HepG2 (cell line): ENCODE data around the gene IST1. TPM values are rescaled to one million over a fixed set of nuclear protein-coding genes. Genes with fewer than 3 reads are reported as not detected.

Experiments
- ATAC-seq: fragments of 200-7000 bp; cut with Tn5 transposase; 3 replicates; pipeline ENCODE4 v1.9.1; 2020; ENCODE audit warnings: mild to moderate bottlenecking, moderate library complexity
- BruUV-seq: library from RNA; stranded (reverse); fragments of 400-500 nt; replicated peaks from 2 replicates; lab custom pipeline; 2021; lab: Mats Ljungman, UMichigan
- CTCF ChIA-PET: fragments of 300-600 bp; formaldehyde crosslinking; extraction: SDS; loops from one replicate; lab custom pipeline; 2021; ENCODE audit warnings: low total read pairs, inconsistent platforms, low intra/inter-chr PET ratio; lab: Yijun Ruan, JAX
- POLR2A ChIA-PET: fragments of 350-600 bp; sonication (Branson Sonifier 250); formaldehyde crosslinking; loops from one replicate; lab custom pipeline; 2020; ENCODE audit warnings: antibody characterized with exemption, inconsistent platforms; lab: Yijun Ruan, JAX
- DNase-seq: peaks from one replicate; pipeline ENCODE4 v3.0.0-alpha.2; 2015; ENCODE audit warnings: low spot score
- FAIRE-seq: peaks from 3 replicates; lab custom pipeline; 2011; peaks lifted over from hg19 to GRCh38; lab: Jason Lieb, UNC
- H2AFZ ChIP-seq: one replicate; pipeline ENCODE4 v1.6.1; 2011; ENCODE audit warnings: low read length, inconsistent platforms
- H3K27ac ChIP-seq: fragments of 300-600 bp; 3 replicates; pipeline ENCODE4 v1.8.0; 2011; ENCODE audit warnings: mixed run types, mild to moderate bottlenecking, mixed read lengths, low read length, inconsistent platforms; ENCODE audit not compliant: insufficient read depth; ENCODE audit errors: extremely low read length
- H3K27me3 ChIP-seq, 2 experiments: fragments of 200-600 bp in 1 of 2; 2 replicates in 1 of 2; 3 replicates in 1 of 2; pipeline versions ENCODE4 v1.6.0 to v1.8.0; 2011; ENCODE audit warnings: low read length in 2 of 2, mild to moderate bottlenecking in 2 of 2, moderate library complexity in 2 of 2, inconsistent platforms in 1 of 2; ENCODE audit not compliant: insufficient read depth in 2 of 2, control insufficient read depth in 1 of 2
- H3K36me3 ChIP-seq, 2 experiments: fragments of 200-600 bp in 1 of 2; replicated peaks in 1 of 2; 2 replicates in 1 of 2; 3 replicates in 1 of 2; pipeline versions ENCODE4 v1.5.1 to v1.8.0; 2011; ENCODE audit warnings: low read length in 2 of 2, inconsistent platforms in 1 of 2; ENCODE audit not compliant: insufficient read depth in 2 of 2, control insufficient read depth in 1 of 2
- H3K4me1 ChIP-seq: 2 replicates; pipeline ENCODE4 v1.5.1; 2012; ENCODE audit warnings: low read length, inconsistent platforms; ENCODE audit not compliant: insufficient read depth
- H3K4me2 ChIP-seq: 2 replicates; pipeline ENCODE4 v1.6.0; 2011; ENCODE audit warnings: low read depth, low read length, inconsistent platforms
- H3K4me3 ChIP-seq, 3 experiments: fragments of 200-600 bp in 1 of 3; sonication (generic), shearing (Covaris generic) in 1 of 3; replicated peaks in 1 of 3; 2 replicates each; pipeline ENCODE4 v1.5.1; 2011 to 2016; ENCODE audit warnings: low read length in 3 of 3, inconsistent platforms in 2 of 3, low read depth in 2 of 3, mild to moderate bottlenecking in 2 of 3, control low read depth in 1 of 3, mixed read lengths in 1 of 3; ENCODE audit not compliant: insufficient read depth in 1 of 3
- H3K79me2 ChIP-seq: one replicate; pipeline ENCODE4 v1.6.1; 2011; ENCODE audit warnings: low read length, inconsistent platforms; ENCODE audit not compliant: insufficient read depth
- H3K9ac ChIP-seq: 2 replicates; pipeline ENCODE4 v1.6.0; 2011; ENCODE audit warnings: mild to moderate bottlenecking, low read depth, low read length, inconsistent platforms; ENCODE audit not compliant: insufficient read depth
- H3K9me3 ChIP-seq: 2 replicates; pipeline ENCODE4 v1.5.1; 2012; ENCODE audit warnings: mild to moderate bottlenecking, low read length
- H4K20me1 ChIP-seq: 2 replicates; pipeline ENCODE4 v1.6.0; 2011; ENCODE audit warnings: inconsistent platforms, mild to moderate bottlenecking, low read length, moderate library complexity; ENCODE audit not compliant: insufficient read depth
- CBX2 ChIP-seq, 2 experiments: fragments of 200-600 bp in 1 of 2; sonication (generic); formaldehyde crosslinking in 1 of 2; IDR thresholded peaks; 2 replicates each; pipeline versions ENCODE4 v1.7.0 to v1.8.1; 2018 to 2022; ENCODE audit warnings: low read depth in 2 of 2, low read length in 1 of 2, mild to moderate bottlenecking in 1 of 2, missing genetic modification reagents in 1 of 2
- DR1 ChIP-seq: sonication (generic); formaldehyde crosslinking; IDR thresholded peaks from 2 replicates; pipeline ENCODE4 v1.8.0; 2021; ENCODE audit warnings: mild to moderate bottlenecking, missing genetic modification reagents, inconsistent platforms
- MIXL1 ChIP-seq: IDR thresholded peaks from 2 replicates; pipeline ENCODE4 v1.6.1; 2016
- SP140L ChIP-seq: sonication (generic); formaldehyde crosslinking; IDR thresholded peaks from 2 replicates; pipeline ENCODE4 v1.4.0; 2020; ENCODE audit warnings: missing genetic modification reagents, borderline replicate concordance
- SRSF4 ChIP-seq: fragments of 200-400 bp; formaldehyde crosslinking; IDR thresholded peaks from one replicate; pipeline ENCODE4 v1.6.1; 2018; ENCODE audit warnings: mild to moderate bottlenecking, low read depth, low read length, moderate library complexity; ENCODE audit not compliant: poor library complexity, severe bottlenecking
- ZNF17 ChIP-seq: sonication (generic); formaldehyde crosslinking; IDR thresholded peaks from 2 replicates; pipeline ENCODE4 v1.5.0; 2020; ENCODE audit warnings: mild to moderate bottlenecking, missing genetic modification reagents
- ZNF446 ChIP-seq: sonication (generic); formaldehyde crosslinking; IDR thresholded peaks from 2 replicates; pipeline ENCODE4 v1.5.0; 2020; ENCODE audit warnings: mild to moderate bottlenecking, missing genetic modification reagents
- ZNF639 ChIP-seq: conservative IDR thresholded peaks from 2 replicates; pipeline ENCODE4 v1.6.1; 2018; ENCODE audit warnings: missing genetic modification reagents
- WGBS: methylation state at CpG from one replicate; pipeline ENCODE4 v1.1.6; 2017; ENCODE audit warnings: low lambda C conversion rate; 5-methylcytosine and 5-hydroxymethylcytosine counted together
- in situ Hi-C: cut with HindIII; loops from 2 replicates; pipeline ENCODE4 v1.10.0; 2017; ENCODE audit warnings: low pct_unique_long_range_greater_than_20kb; ENCODE audit not compliant: extremely low pct_ligation_motif_present
- intact Hi-C: fragments of 100-400 bp; cut with micrococcal nuclease; formaldehyde crosslinking; loops from one replicate; pipeline ENCODE4 v1.10.0; 2022; ENCODE audit not compliant: unreplicated experiment
- polyA plus RNA-seq, 8 experiments: library from polyadenylated mRNA; depleted of rRNA in 3 of 8; stranded (reverse) in 7 of 8; unstranded in 1 of 8; fragments of >200 nt; fragmentation: Illumina TruSeq in 4 of 8; extraction: Trizol in 4 of 8; gene quantifications; 2 replicates each; pipeline versions ENCODE4 v1.2.1 to v1.2.3, GENCODE V29; 2011 to 2016; ENCODE audit warnings: low read depth in 4 of 8, missing spikeins in 1 of 8, mixed read lengths in 1 of 8; ENCODE audit not compliant: insufficient read depth in 1 of 8
- total RNA-seq, 5 experiments: library from RNA; depleted of rRNA; stranded (reverse); fragments of >200 nt; fragmentation: Illumina TruSeq; extraction: Trizol; gene quantifications; 2 replicates each; pipeline ENCODE4 v1.2.3, GENCODE V29; 2016; ENCODE audit warnings: low read depth in 1 of 5
- TF ChIP-seq, protein P1 (sequence below): sonication (generic); formaldehyde crosslinking; IDR thresholded peaks from one replicate; pipeline ENCODE4 v1.5.1; 2020; ENCODE audit warnings: mild to moderate bottlenecking, missing genetic modification reagents; ENCODE audit errors: not compliant biosample characterization
- TF ChIP-seq, protein P2 (sequence below): sonication (generic); formaldehyde crosslinking; IDR thresholded peaks from 2 replicates; pipeline ENCODE4 v1.4.0; 2020; ENCODE audit warnings: missing genetic modification reagents
- TF ChIP-seq, protein P3 (sequence below): sonication (generic); formaldehyde crosslinking; IDR thresholded peaks from 2 replicates; pipeline ENCODE4 v1.4.0; 2020; ENCODE audit warnings: missing genetic modification reagents

IST1 gene
- total and polyA plus RNA-seq, 2 of the 13 experiments (the other 11 are each of a cell fraction or from before 2014, with no cell fraction given): 346 to 415 TPM

DNA sequence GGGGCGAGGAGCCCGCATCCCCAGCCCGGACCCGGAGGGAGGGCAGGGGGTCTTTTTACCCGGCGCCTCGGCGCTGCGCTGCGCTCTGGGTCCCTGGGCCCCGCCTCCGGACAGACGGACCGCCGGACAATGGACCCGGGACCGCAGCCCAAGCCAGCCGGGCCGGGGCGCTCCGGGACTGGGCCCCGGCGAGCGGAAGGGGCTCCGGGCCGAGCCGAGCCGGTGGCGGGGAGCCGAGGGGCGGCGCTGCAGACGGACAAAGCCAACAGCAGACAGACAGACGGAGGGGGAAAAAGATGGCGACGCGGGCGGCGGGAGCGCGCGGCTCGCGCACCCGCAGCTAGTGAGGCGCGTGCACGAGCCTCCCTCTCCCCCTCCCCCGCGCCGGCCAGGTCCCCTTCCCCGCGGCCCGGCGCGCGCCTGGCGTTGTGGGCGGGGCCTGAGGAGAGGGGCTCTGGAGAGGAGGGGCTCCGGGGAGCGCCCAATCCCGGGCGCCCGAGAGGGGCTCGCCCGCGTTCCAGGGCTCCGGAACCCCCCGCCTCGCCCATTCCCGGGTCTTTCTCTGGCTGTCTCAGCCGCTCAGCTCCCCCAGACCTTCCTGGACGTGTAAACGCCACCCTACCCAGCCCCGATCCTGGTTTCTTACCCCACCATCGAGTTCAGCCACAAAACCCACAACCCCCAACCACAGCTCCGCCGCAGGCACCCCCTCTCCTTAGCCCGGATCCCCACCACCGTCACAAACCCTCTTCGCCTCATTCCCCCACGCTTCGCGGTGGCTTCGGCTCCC lies 11.3 kb upstream of the IST1 start, which contains the start of gene ZNF821:
TSS of gene ZNF821 (minus strand) at position 334 of the 790 bp plus-strand sequence. CDS start 4,236 bp downstream, outside the sequence.
- peak within 1 kb of the TSS; percentile 73 for H3K27ac ChIP-seq
- H3K36me3 ChIP-seq: peaks cover 0 to 1% of the 10 kb centered on the region in 2 experiments; a peak in 1 of 5 replicates
- H3K4me2 ChIP-seq: peak within 1 kb of the TSS; percentile 88
- no peaks in the 10 kb centered on the region for H3K27me3 ChIP-seq
- H3K9ac ChIP-seq: peak within 1 kb of the TSS; percentile 81
- H3K4me3 ChIP-seq: peak within 1 kb of the TSS; percentile 77 to 99 (median 95)
- no peaks in the 10 kb centered on the region for H3K79me2 ChIP-seq
- POLR2A ChIA-PET: interaction anchor here (0.8 to 3.6 kb wide), 7 partner anchors 8 to 213 kb away, joined by 3 to 59 read pairs (median 4); partner anchors contain the start of genes AP1G1 and IST1
- H4K20me1 ChIP-seq: no peaks in the 10 kb centered on the region
- peaks cover 28% of the 10 kb centered on the region for H3K4me1 ChIP-seq
- H2AFZ ChIP-seq: peak within 1 kb of the TSS; percentile 59
- CTCF ChIA-PET: interaction anchor here (1.1 to 1.3 kb wide), 2 partner anchors 12 to 78 kb away, joined by 3 read pairs; no protein-coding TSS in a partner anchor
- DNase-seq (peak; percentile 66), FAIRE-seq (no peak), ATAC-seq (peak; percentile 85)
- in situ Hi-C loops (no loop called here), intact Hi-C loops (loop anchor here (1.0 to 2.0 kb wide), 2 partner anchors 75 to 77 kb away; partner anchors contain the start of gene AP1G1)
- H3K9me3 ChIP-seq: no peaks in the 10 kb centered on the region
- 2% methylated on average over 37 of the region's 85 CpGs for WGBS
- BruUV-seq: no TSS peak
- TF ChIP-seq ZNF446 (no peak), ZNF17 (CRISPR knock-in tag) (no peak), CBX2 (IDR thresholded peaks at IDR 0.05; ENCODE audit: low read depth, low read length) (no peak), CBX2 (CRISPR knock-in tag; IDR thresholded peaks at IDR 0.05; ENCODE audit: low read depth) (no peak), DR1 (CRISPR knock-in tag) (no peak), SP140L (CRISPR knock-in tag) (no peak), ZNF639 (CRISPR knock-in tag) (no peak), SRSF4 (no peak), MIXL1 (CRISPR knock-in tag) (0 out of 2 replicates have a peak, but pooled peaks have one; percentile 10)
- TF ChIP-seq, protein P1, sequence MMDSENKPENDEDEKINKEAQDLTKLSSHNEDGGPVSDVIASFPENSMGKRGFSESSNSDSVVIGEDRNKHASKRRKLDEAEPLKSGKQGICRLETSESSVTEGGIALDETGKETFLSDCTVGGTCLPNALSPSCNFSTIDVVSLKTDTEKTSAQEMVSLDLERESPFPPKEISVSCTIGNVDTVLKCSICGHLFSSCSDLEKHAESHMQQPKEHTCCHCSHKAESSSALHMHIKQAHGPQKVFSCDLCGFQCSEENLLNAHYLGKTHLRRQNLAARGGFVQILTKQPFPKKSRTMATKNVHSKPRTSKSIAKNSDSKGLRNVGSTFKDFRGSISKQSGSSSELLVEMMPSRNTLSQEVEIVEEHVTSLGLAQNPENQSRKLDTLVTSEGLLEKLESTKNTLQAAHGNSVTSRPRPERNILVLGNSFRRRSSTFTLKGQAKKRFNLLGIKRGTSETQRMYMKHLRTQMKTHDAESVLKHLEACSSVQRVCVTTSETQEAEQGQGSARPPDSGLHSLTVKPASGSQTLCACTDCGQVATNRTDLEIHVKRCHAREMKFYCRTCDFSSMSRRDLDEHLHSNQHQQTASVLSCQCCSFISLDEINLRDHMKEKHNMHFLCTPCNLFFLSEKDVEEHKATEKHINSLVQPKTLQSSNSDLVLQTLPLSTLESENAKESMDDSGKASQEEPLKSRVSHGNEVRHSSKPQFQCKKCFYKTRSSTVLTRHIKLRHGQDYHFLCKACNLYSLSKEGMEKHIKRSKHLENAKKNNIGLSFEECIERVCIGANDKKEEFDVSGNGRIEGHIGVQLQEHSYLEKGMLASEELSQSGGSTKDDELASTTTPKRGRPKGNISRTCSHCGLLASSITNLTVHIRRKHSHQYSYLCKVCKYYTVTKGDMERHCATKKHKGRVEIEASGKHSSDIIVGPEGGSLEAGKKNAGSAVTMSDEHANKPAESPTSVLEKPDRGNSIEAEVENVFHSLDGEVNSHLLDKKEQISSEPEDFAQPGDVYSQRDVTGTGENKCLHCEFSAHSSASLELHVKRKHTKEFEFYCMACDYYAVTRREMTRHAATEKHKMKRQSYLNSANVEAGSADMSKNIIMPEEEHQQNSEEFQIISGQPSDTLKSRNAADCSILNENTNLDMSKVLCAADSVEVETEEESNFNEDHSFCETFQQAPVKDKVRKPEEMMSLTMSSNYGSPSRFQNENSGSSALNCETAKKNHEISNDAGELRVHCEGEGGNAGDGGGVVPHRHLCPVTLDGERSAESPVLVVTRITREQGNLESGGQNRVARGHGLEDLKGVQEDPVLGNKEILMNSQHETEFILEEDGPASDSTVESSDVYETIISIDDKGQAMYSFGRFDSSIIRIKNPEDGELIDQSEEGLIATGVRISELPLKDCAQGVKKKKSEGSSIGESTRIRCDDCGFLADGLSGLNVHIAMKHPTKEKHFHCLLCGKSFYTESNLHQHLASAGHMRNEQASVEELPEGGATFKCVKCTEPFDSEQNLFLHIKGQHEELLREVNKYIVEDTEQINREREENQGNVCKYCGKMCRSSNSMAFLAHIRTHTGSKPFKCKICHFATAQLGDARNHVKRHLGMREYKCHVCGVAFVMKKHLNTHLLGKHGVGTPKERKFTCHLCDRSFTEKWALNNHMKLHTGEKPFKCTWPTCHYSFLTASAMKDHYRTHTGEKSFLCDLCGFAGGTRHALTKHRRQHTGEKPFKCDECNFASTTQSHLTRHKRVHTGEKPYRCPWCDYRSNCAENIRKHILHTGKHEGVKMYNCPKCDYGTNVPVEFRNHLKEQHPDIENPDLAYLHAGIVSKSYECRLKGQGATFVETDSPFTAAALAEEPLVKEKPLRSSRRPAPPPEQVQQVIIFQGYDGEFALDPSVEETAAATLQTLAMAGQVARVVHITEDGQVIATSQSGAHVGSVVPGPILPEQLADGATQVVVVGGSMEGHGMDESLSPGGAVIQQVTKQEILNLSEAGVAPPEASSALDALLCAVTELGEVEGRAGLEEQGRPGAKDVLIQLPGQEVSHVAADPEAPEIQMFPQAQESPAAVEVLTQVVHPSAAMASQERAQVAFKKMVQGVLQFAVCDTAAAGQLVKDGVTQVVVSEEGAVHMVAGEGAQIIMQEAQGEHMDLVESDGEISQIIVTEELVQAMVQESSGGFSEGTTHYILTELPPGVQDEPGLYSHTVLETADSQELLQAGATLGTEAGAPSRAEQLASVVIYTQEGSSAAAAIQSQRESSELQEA (CRISPR knock-in tag): peak; percentile 14
- TF ChIP-seq, protein P2, sequence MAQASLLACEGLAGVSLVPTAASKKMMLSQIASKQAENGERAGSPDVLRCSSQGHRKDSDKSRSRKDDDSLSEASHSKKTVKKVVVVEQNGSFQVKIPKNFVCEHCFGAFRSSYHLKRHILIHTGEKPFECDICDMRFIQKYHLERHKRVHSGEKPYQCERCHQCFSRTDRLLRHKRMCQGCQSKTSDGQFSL (CRISPR knock-in tag): peak; percentile 57
- TF ChIP-seq, protein P3, sequence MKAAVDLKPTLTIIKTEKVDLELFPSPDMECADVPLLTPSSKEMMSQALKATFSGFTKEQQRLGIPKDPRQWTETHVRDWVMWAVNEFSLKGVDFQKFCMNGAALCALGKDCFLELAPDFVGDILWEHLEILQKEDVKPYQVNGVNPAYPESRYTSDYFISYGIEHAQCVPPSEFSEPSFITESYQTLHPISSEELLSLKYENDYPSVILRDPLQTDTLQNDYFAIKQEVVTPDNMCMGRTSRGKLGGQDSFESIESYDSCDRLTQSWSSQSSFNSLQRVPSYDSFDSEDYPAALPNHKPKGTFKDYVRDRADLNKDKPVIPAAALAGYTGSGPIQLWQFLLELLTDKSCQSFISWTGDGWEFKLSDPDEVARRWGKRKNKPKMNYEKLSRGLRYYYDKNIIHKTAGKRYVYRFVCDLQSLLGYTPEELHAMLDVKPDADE (CRISPR knock-in tag): no peak
